ENCODE data around the gene SLC9A9.

SLC9A9 gene

DNA sequence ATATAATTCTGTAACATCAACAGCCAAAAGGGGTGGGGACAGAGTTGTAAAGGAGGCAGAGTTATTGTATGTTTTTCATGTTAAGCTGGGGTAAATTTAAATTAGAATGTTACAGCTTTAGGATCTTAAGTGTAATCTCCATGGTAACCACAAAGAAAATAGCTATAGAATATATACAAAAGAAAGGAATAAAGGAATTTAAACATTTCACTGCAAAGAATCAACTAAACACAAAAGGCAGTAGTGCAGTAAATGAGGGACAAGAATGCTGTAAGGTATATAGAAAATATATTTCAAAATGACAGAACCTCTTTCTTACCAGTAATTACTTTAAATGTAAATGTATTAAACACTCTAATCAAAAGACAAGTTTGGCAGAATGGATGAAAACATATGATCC is 361.7 kb downstream of the SLC9A9 start:
- Histone ChIP-seq H3K36me3 (replicated peaks; ENCODE audit: insufficient read depth, low read length) (no peaks in the 10 kb centered on the region), H3K27me3 (replicated peaks; ENCODE audit: insufficient read depth, low read length) (no peaks in the 10 kb centered on the region), H3K4me2 (ENCODE audit: low read depth, low read length) (no peak overlapping the region), H3K27ac (ENCODE audit: low read length) (no peak overlapping the region), H2AFZ (ENCODE audit: low read length) (no peak overlapping the region), H3K4me3 (ENCODE audit: low read length) (no peak overlapping the region), H3F3A (ENCODE audit: insufficient read depth, low read length) (no peaks in the 10 kb centered on the region), H3K9me2 (replicated peaks; ENCODE audit: insufficient read depth, low read length) (no peaks in the 10 kb centered on the region), H3K9ac (ENCODE audit: low read length) (no peak overlapping the region), H4K20me1 (ENCODE audit: insufficient read depth, low read length) (no peaks in the 10 kb centered on the region), H3K79me2 (ENCODE audit: low read length) (no peaks in the 10 kb centered on the region), H3K4me1 (ENCODE audit: low read length) (no peaks in the 10 kb centered on the region), H3K9me3 (replicated peaks; ENCODE audit: insufficient read depth, low read length) (no peaks in the 10 kb centered on the region)
- no peak for TF ChIP-seq EZH2phosphoT487 (IDR thresholded peaks at IDR 0.05; ENCODE audit: low read length)
- TF ChIP-seq, protein P1, sequence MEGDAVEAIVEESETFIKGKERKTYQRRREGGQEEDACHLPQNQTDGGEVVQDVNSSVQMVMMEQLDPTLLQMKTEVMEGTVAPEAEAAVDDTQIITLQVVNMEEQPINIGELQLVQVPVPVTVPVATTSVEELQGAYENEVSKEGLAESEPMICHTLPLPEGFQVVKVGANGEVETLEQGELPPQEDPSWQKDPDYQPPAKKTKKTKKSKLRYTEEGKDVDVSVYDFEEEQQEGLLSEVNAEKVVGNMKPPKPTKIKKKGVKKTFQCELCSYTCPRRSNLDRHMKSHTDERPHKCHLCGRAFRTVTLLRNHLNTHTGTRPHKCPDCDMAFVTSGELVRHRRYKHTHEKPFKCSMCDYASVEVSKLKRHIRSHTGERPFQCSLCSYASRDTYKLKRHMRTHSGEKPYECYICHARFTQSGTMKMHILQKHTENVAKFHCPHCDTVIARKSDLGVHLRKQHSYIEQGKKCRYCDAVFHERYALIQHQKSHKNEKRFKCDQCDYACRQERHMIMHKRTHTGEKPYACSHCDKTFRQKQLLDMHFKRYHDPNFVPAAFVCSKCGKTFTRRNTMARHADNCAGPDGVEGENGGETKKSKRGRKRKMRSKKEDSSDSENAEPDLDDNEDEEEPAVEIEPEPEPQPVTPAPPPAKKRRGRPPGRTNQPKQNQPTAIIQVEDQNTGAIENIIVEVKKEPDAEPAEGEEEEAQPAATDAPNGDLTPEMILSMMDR (IDR thresholded peaks at IDR 0.05; ENCODE audit: low read length): no peak
- no peak for TF ChIP-seq EZH2 (optimal IDR thresholded peaks at IDR 0.05; ENCODE audit: low read depth, low read length)
- no peak for DNase-seq

DNA sequence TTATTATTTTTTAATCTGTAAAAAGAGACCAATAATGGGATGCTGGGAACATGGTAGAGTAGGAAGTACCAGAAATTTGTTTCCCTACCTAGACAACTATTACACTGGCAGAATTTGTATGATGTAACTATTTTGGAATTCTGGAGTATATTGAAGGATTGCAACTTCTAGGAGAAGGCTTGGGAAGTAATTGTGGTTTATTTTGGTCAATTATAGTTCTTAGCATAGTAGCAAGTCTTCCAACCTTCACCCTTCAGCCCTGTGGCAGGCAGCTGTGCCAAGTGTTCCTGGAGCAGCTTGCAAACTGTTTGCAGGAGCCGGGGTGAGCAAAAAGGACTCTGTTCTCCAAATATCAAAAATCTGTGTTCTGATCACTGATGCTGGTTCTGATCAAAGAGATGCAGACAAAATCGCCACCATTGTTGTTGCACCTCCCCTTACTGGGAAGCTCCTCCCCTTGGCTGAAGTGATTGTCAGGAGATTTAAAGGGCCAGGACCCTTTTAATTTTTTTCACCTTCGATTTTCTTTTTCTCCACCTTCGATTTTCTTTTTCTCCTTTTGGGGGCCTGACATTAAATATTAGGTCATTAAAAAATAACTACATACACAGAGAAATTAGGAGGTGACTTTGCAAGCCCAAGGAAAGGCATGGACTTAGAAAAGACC is 363.3 kb downstream of the SLC9A9 start:
- Histone ChIP-seq H3F3A (ENCODE audit: insufficient read depth, low read length) (no peaks in the 10 kb centered on the region), H3K4me1 (ENCODE audit: low read length) (no peaks in the 10 kb centered on the region), H3K27ac (ENCODE audit: low read length) (no peak overlapping the region), H3K9ac (ENCODE audit: low read length) (no peak overlapping the region), H3K9me3 (replicated peaks; ENCODE audit: insufficient read depth, low read length) (no peaks in the 10 kb centered on the region), H3K79me2 (ENCODE audit: low read length) (no peaks in the 10 kb centered on the region), H3K9me2 (replicated peaks; ENCODE audit: insufficient read depth, low read length) (no peaks in the 10 kb centered on the region), H2AFZ (ENCODE audit: low read length) (no peak overlapping the region), H4K20me1 (ENCODE audit: insufficient read depth, low read length) (no peaks in the 10 kb centered on the region), H3K36me3 (replicated peaks; ENCODE audit: insufficient read depth, low read length) (no peaks in the 10 kb centered on the region), H3K4me3 (ENCODE audit: low read length) (no peak overlapping the region), H3K4me2 (ENCODE audit: low read depth, low read length) (no peak overlapping the region), H3K27me3 (replicated peaks; ENCODE audit: insufficient read depth, low read length) (no peaks in the 10 kb centered on the region)
- no peak for TF ChIP-seq EZH2 (optimal IDR thresholded peaks at IDR 0.05; ENCODE audit: low read depth, low read length)
- TF ChIP-seq, protein P1 (IDR thresholded peaks at IDR 0.05; ENCODE audit: low read length): no peak
- TF ChIP-seq EZH2phosphoT487 (IDR thresholded peaks at IDR 0.05; ENCODE audit: low read length): no peak
- no peak for DNase-seq

DNA sequence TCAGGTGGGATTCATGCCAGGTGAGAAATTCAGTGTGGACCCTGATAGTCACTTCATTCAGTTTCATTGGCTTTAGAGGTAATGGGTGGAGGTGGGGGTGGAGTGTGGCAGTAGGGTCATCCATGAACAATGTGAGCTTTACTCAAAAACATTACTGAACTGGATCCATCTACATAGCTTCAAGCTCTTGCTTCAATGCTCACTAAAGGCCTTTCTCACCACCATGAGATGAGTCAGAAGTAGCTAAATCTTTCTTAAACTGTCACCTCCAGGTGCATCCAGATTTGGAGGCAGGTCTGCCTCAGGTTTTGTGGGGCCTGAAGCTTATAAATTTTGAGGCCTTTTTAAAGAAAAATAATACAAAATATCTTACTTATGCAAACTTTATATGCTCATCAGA is 365.1 kb downstream of the SLC9A9 start:
- no peak overlapping the region for H3K4me2 ChIP-seq (ENCODE audit: low read depth, low read length)
- no peaks in the 10 kb centered on the region for H3K79me2 ChIP-seq (ENCODE audit: low read length)
- no peaks in the 10 kb centered on the region for H3K27me3 ChIP-seq (replicated peaks; ENCODE audit: insufficient read depth, low read length)
- H3K4me3 ChIP-seq (ENCODE audit: low read length): no peak overlapping the region
- H3K27ac ChIP-seq (ENCODE audit: low read length): no peak overlapping the region
- no peaks in the 10 kb centered on the region for H3F3A ChIP-seq (ENCODE audit: insufficient read depth, low read length)
- no peaks in the 10 kb centered on the region for H3K36me3 ChIP-seq (replicated peaks; ENCODE audit: insufficient read depth, low read length)
- no peak overlapping the region for H3K9ac ChIP-seq (ENCODE audit: low read length)
- no peak for TF ChIP-seq EZH2 (optimal IDR thresholded peaks at IDR 0.05; ENCODE audit: low read depth, low read length)
- no peak for TF ChIP-seq EZH2phosphoT487 (IDR thresholded peaks at IDR 0.05; ENCODE audit: low read length)
- TF ChIP-seq, protein P1 (IDR thresholded peaks at IDR 0.05; ENCODE audit: low read length): no peak
- no peaks in the 10 kb centered on the region for H3K9me2 ChIP-seq (replicated peaks; ENCODE audit: insufficient read depth, low read length)
- H4K20me1 ChIP-seq (ENCODE audit: insufficient read depth, low read length): no peaks in the 10 kb centered on the region
- no peaks in the 10 kb centered on the region for H3K4me1 ChIP-seq (ENCODE audit: low read length)
- H3K9me3 ChIP-seq (replicated peaks; ENCODE audit: insufficient read depth, low read length): no peaks in the 10 kb centered on the region
- no peak for DNase-seq
- H2AFZ ChIP-seq (ENCODE audit: low read length): no peak overlapping the region
